Parathyroid adenoma (tissue), 2 donors: Measurements from ENCODE around the gene FBLIM1.

ENCODE experiments used
- H2AFZ ChIP-seq: fragments of 300-600 bp; sonication (generic); one replicate; pipeline ENCODE4 v1.7.0; 2017; ENCODE audit warnings: antibody characterized with exemption, mild to moderate bottlenecking
- H3K27ac ChIP-seq: fragments of 300-600 bp; sonication (generic); one replicate; pipeline ENCODE4 v1.7.0; 2017
- H3K27me3 ChIP-seq: fragments of 300-600 bp; sonication (generic); one replicate; pipeline ENCODE4 v1.7.0; 2017; ENCODE audit warnings: low read length; ENCODE audit not compliant: control insufficient read depth, insufficient read depth
- H3K36me3 ChIP-seq: fragments of 300-600 bp; sonication (generic); one replicate; pipeline ENCODE4 v1.7.0; 2017; ENCODE audit warnings: low read length; ENCODE audit not compliant: control insufficient read depth, insufficient read depth
- H3K4me1 ChIP-seq: fragments of 300-600 bp; sonication (generic); one replicate; pipeline ENCODE4 v1.7.0; 2017; ENCODE audit warnings: control low read depth
- H3K4me2 ChIP-seq: fragments of 300-600 bp; sonication (generic); one replicate; pipeline ENCODE4 v1.7.0; 2017; ENCODE audit warnings: low read length
- H3K4me3 ChIP-seq: fragments of 300-600 bp; sonication (generic); one replicate; pipeline ENCODE4 v1.7.0; 2017; ENCODE audit warnings: low read depth, low read length
- H3K79me2 ChIP-seq: fragments of 300-600 bp; sonication (generic); one replicate; pipeline ENCODE4 v1.7.0; 2017; ENCODE audit warnings: control low read depth
- H3K9ac ChIP-seq: fragments of 300-600 bp; sonication (generic); one replicate; pipeline ENCODE4 v1.7.0; 2017; ENCODE audit warnings: mild to moderate bottlenecking
- H3K9me3 ChIP-seq: fragments of 300-600 bp; sonication (generic); one replicate; pipeline ENCODE4 v1.7.0; 2017; ENCODE audit warnings: low read length; ENCODE audit not compliant: control insufficient read depth
- TF ChIP-seq, protein P1 (sequence below): fragments of 300-600 bp; sonication (generic); IDR thresholded peaks from one replicate; pipeline ENCODE4 v1.7.0; 2017; ENCODE audit warnings: antibody characterized with exemption, mild to moderate bottlenecking
- donor health status: primary hyperparathyroidism.

The FBLIM1 gene

DNA sequence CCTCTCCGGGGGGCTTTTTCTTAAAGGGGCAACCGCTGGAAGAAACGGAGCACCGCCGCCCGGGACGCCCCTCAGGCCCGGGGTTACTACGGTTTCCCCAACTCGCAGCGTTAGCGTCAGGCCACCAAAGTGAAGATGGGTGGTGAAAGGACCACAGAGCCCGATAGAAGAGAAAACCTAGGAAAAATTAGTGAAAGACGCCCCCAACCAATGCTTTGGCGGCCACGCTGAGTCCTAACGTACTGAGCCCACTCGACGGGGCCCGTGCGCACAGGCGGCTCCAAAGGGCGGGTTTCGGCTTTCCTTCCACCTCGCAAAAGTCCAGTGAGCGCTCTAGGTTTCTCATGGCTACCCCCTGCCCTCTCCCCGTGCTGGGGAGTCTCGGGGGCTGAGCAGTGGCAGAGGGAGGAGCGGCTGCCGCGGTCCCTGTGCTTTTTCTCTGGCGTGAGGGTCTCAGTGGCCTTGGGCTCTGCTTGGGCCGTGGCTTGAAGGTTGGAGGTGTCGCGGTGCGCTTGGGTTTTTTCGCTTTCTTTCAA, 76.7 kb downstream of the FBLIM1 start:
- Histone ChIP-seq H3K4me2 (peak overlapping the region; percentile 97), H3K36me3 (no peaks in the 10 kb centered on the region), H3K27ac (peak overlapping the region; percentile 96), H3K27me3 (no peaks in the 10 kb centered on the region), H3K4me1 (no peaks in the 10 kb centered on the region), H3K9ac (peak overlapping the region; percentile 78), H2AFZ (peak overlapping the region; percentile 90), H3K9me3 (no peaks in the 10 kb centered on the region), H3K4me3 (peak overlapping the region; percentile 94), H3K79me2 (no peaks in the 10 kb centered on the region)
- TF ChIP-seq, protein P1, sequence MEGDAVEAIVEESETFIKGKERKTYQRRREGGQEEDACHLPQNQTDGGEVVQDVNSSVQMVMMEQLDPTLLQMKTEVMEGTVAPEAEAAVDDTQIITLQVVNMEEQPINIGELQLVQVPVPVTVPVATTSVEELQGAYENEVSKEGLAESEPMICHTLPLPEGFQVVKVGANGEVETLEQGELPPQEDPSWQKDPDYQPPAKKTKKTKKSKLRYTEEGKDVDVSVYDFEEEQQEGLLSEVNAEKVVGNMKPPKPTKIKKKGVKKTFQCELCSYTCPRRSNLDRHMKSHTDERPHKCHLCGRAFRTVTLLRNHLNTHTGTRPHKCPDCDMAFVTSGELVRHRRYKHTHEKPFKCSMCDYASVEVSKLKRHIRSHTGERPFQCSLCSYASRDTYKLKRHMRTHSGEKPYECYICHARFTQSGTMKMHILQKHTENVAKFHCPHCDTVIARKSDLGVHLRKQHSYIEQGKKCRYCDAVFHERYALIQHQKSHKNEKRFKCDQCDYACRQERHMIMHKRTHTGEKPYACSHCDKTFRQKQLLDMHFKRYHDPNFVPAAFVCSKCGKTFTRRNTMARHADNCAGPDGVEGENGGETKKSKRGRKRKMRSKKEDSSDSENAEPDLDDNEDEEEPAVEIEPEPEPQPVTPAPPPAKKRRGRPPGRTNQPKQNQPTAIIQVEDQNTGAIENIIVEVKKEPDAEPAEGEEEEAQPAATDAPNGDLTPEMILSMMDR, result no peak

DNA sequence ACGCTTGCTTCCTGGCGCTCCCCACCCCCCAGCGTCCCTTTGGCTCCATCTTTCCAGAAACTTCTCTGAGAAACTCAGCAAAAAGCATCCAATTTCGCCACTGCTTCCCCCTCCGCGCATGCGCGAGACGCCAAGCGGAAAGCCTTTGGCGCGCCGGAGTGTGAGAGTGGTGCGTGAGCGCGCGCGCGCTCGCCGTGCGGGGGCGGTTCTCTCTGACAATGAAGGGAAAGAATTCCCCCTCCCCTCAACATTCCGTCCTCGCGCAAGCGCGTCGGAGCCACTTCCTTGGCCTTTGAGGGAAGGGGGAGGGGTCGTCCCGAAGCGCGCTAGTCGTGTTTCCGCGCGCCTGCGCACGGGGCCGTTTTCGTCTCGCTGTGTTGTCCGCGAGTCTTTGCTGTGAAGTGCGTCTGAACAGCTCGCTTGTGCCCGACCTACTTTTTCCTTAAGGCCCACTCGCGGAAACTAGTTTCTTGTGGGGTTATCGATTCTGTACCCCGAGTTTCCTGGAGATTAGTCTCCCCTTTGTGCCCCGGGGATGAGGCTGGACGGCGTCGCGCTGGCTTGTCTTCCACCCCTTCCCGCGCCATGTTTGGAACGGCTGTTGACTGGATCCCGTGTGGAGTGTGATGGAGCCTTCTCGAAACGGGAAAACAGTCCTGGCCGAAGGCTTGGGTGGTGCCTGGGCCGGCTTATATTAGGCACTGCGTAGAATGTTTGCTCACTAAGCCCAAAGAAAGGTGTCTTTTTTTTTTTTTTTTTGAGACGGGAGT, 77.3 kb downstream of the FBLIM1 start:
- H3K27me3 ChIP-seq, result no peaks in the 10 kb centered on the region
- H3K79me2 ChIP-seq, result no peaks in the 10 kb centered on the region
- H3K4me1 ChIP-seq, result no peaks in the 10 kb centered on the region
- peak overlapping the region; percentile 78 for H3K9ac ChIP-seq
- peak overlapping the region; percentile 97 for H3K4me2 ChIP-seq
- peak overlapping the region; percentile 96 for H3K27ac ChIP-seq
- TF ChIP-seq, protein P1, result no peak
- no peaks in the 10 kb centered on the region for H3K9me3 ChIP-seq
- no peaks in the 10 kb centered on the region for H3K36me3 ChIP-seq
- peak overlapping the region; percentile 94 for H3K4me3 ChIP-seq
- peak overlapping the region; percentile 95 for H2AFZ ChIP-seq
